Measurements from ENCODE around the gene SSBP2. TPM values are rescaled to one million over a fixed set of nuclear protein-coding genes. Genes with fewer than 3 reads are reported as not detected.

SSBP2 gene
- total RNA-seq, 1 experiment from 2014 or later = 5.2 TPM

DNA sequence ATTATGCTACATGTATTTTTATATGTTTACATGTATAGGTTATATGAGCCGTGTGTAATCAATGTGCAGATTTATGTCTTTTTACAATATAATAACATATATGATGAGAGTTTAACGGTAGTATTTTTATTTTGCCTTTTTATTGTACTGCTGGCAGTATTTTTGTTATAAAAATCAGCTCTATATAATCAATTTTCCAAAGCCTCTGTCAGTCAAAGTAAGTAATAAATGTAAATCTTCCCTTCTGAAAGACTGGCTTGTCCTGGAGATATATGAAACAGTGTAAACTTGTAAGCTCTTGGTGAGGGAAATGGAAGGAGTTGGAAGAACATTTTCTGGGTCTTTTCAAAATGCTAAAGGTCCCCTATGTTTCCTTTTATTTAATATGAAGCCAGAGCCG, 173.8 kb downstream of the SSBP2 start (continued):
- TF ChIP-seq, protein P1, sequence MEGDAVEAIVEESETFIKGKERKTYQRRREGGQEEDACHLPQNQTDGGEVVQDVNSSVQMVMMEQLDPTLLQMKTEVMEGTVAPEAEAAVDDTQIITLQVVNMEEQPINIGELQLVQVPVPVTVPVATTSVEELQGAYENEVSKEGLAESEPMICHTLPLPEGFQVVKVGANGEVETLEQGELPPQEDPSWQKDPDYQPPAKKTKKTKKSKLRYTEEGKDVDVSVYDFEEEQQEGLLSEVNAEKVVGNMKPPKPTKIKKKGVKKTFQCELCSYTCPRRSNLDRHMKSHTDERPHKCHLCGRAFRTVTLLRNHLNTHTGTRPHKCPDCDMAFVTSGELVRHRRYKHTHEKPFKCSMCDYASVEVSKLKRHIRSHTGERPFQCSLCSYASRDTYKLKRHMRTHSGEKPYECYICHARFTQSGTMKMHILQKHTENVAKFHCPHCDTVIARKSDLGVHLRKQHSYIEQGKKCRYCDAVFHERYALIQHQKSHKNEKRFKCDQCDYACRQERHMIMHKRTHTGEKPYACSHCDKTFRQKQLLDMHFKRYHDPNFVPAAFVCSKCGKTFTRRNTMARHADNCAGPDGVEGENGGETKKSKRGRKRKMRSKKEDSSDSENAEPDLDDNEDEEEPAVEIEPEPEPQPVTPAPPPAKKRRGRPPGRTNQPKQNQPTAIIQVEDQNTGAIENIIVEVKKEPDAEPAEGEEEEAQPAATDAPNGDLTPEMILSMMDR (IDR thresholded peaks at IDR 0.05 in 2 of 3, conservative IDR thresholded peaks at IDR 0.05 in 1 of 3; ENCODE audit: borderline replicate concordance in 1 of 3, insufficient read depth in 1 of 3, low read depth in 2 of 3, low read length in 2 of 3) = no peak
- no peak for TF ChIP-seq POLR2A (IDR thresholded peaks at IDR 0.05; ENCODE audit: borderline replicate concordance, extremely low read depth, insufficient read depth, insufficient read length)

DNA sequence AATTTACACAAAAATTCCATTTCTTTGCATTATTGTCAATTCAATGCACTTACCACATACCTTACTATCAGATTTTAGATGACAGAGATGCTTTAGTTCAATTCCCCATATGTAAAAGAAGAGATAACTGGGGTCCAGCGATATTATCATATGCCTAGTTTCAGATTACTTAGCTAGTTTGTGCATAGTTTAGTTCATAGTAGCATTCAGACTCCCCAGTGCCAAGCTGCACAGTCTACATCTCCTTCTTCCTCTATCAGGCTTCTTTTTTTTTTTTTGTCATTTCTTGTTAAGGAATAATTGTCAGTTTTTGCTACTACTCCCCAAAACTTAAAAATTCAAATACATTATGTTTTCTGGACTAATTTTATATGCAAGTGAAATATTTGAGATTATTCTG, 175.0 kb downstream of the SSBP2 start:
- Histone ChIP-seq H3K4me3 (replicated peaks in 1 of 2; ENCODE audit: low read depth in 1 of 2, low read length in 2 of 2) (no peak overlapping the region), H3K9ac (ENCODE audit: low read length) (no peak overlapping the region), H3K9me3 (ENCODE audit: control insufficient read depth in 1 of 2, insufficient read depth in 1 of 2, low read depth in 1 of 2, low read length in 2 of 2) (no peaks in the 10 kb centered on the region), H3K79me2 (ENCODE audit: insufficient read depth, low read length) (no peaks in the 10 kb centered on the region), H3K4me2 (ENCODE audit: low read length) (no peak overlapping the region), H3K27me3 (ENCODE audit: insufficient read depth, low read length) (no peaks in the 10 kb centered on the region), H4K20me1 (ENCODE audit: insufficient read depth) (no peaks in the 10 kb centered on the region), H3K4me1 (ENCODE audit: control insufficient read depth in 1 of 2, insufficient read depth in 2 of 2, low read length in 2 of 2) (no peaks in the 10 kb centered on the region), H3K9me2 (ENCODE audit: insufficient read depth) (no peaks in the 10 kb centered on the region), H3K27ac (ENCODE audit: low read depth, low read length) (no peak overlapping the region), H2AFZ (ENCODE audit: low read depth, low read length, poor library complexity, severe bottlenecking) (no peak overlapping the region), H3K36me3 (ENCODE audit: control insufficient read depth in 1 of 2, insufficient read depth in 2 of 2, low read length in 2 of 2) (no peaks in the 10 kb centered on the region)
- intact Hi-C loops (cut with micrococcal nuclease) = no loop called here
- DNase-seq (ENCODE audit: low read depth, low spot score) (no peak), ATAC-seq (no peak)
- no TSS peak for BruUV-seq (replicated peaks)
- ChIA-PET CTCF (no interaction called here), POLR2A (no interaction called here), RAD21 (ENCODE audit: low non-redundant PET in 1 of 2, low total read pairs in 2 of 2, uncharacterized antibody in 2 of 2, unreplicated experiment in 2 of 2) (no interaction called here)
- TF ChIP-seq POLR2A (IDR thresholded peaks at IDR 0.05; ENCODE audit: borderline replicate concordance, extremely low read depth, insufficient read depth, insufficient read length) = no peak
- TF ChIP-seq FOSL1 (IDR thresholded peaks at IDR 0.05; ENCODE audit: low read depth) = no peak
- no peak for TF ChIP-seq SP1 (IDR thresholded peaks at IDR 0.05; ENCODE audit: low read depth)
- TF ChIP-seq, protein P2, sequence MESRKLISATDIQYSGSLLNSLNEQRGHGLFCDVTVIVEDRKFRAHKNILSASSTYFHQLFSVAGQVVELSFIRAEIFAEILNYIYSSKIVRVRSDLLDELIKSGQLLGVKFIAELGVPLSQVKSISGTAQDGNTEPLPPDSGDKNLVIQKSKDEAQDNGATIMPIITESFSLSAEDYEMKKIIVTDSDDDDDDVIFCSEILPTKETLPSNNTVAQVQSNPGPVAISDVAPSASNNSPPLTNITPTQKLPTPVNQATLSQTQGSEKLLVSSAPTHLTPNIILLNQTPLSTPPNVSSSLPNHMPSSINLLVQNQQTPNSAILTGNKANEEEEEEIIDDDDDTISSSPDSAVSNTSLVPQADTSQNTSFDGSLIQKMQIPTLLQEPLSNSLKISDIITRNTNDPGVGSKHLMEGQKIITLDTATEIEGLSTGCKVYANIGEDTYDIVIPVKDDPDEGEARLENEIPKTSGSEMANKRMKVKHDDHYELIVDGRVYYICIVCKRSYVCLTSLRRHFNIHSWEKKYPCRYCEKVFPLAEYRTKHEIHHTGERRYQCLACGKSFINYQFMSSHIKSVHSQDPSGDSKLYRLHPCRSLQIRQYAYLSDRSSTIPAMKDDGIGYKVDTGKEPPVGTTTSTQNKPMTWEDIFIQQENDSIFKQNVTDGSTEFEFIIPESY (IDR thresholded peaks at IDR 0.05; ENCODE audit: extremely low read depth, insufficient replicate concordance, low read length) = no peak
- no peak for TF ChIP-seq CEBPB (IDR thresholded peaks at IDR 0.05; ENCODE audit: low read depth)
- no peak for TF ChIP-seq ZFX (IDR thresholded peaks at IDR 0.05)
- no peak for TF ChIP-seq SIN3A (IDR thresholded peaks at IDR 0.05; ENCODE audit: low read depth)
- no peak for TF ChIP-seq SRF (IDR thresholded peaks at IDR 0.05; ENCODE audit: low read depth)
- TF ChIP-seq RAD21 (IDR thresholded peaks at IDR 0.05; ENCODE audit: low read depth) = no peak
- TF ChIP-seq ELF1 (IDR thresholded peaks at IDR 0.05; ENCODE audit: borderline replicate concordance, low read depth) = no peak
- no peak for TF ChIP-seq EZH2 (IDR thresholded peaks at IDR 0.05)
- TF ChIP-seq, protein P3, sequence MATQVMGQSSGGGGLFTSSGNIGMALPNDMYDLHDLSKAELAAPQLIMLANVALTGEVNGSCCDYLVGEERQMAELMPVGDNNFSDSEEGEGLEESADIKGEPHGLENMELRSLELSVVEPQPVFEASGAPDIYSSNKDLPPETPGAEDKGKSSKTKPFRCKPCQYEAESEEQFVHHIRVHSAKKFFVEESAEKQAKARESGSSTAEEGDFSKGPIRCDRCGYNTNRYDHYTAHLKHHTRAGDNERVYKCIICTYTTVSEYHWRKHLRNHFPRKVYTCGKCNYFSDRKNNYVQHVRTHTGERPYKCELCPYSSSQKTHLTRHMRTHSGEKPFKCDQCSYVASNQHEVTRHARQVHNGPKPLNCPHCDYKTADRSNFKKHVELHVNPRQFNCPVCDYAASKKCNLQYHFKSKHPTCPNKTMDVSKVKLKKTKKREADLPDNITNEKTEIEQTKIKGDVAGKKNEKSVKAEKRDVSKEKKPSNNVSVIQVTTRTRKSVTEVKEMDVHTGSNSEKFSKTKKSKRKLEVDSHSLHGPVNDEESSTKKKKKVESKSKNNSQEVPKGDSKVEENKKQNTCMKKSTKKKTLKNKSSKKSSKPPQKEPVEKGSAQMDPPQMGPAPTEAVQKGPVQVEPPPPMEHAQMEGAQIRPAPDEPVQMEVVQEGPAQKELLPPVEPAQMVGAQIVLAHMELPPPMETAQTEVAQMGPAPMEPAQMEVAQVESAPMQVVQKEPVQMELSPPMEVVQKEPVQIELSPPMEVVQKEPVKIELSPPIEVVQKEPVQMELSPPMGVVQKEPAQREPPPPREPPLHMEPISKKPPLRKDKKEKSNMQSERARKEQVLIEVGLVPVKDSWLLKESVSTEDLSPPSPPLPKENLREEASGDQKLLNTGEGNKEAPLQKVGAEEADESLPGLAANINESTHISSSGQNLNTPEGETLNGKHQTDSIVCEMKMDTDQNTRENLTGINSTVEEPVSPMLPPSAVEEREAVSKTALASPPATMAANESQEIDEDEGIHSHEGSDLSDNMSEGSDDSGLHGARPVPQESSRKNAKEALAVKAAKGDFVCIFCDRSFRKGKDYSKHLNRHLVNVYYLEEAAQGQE (IDR thresholded peaks at IDR 0.05; ENCODE audit: low read depth) = no peak
- TF ChIP-seq, protein P4, sequence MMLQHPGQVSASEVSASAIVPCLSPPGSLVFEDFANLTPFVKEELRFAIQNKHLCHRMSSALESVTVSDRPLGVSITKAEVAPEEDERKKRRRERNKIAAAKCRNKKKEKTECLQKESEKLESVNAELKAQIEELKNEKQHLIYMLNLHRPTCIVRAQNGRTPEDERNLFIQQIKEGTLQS (IDR thresholded peaks at IDR 0.05) = no peak
- TF ChIP-seq TCF7L2 (IDR thresholded peaks at IDR 0.05; ENCODE audit: borderline replicate concordance, extremely low read depth, insufficient read depth, insufficient read length) = no peak

All from HCT116 (cell line).